RWPE1 (cell line): ENCODE results near the gene ABCA5.
A peak's percentile ranks its signal among the peaks of the same experiment; 100 is the strongest.

Source experiments
- CTCF ChIA-PET: fragments of 350-600 bp; sonication (Branson Sonifier 250); formaldehyde crosslinking; extraction: SDS; loops from one replicate; lab custom pipeline; 2021; lab: Yijun Ruan, JAX
- POLR2A ChIA-PET: fragments of 400-600 bp; formaldehyde crosslinking; extraction: SDS; loops from one replicate; lab custom pipeline; 2020; ENCODE audit warnings: antibody characterized with exemption; ENCODE audit not compliant: low non-redundant PET; lab: Yijun Ruan, JAX
- DNase-seq: peaks from one replicate; pipeline ENCODE4 v3.0.0; 2012; ENCODE audit warnings: low spot score
- H3K27ac ChIP-seq: fragments of 450-650 bp; 2 replicates; pipeline ENCODE4 v1.5.1; 2017
- TF ChIP-seq, protein P1 (sequence below): fragments of 450-650 bp; conservative IDR thresholded peaks from 2 replicates; pipeline ENCODE4 v1.5.1; 2017; ENCODE audit warnings: low read depth, mild to moderate bottlenecking

The ABCA5 gene

DNA sequence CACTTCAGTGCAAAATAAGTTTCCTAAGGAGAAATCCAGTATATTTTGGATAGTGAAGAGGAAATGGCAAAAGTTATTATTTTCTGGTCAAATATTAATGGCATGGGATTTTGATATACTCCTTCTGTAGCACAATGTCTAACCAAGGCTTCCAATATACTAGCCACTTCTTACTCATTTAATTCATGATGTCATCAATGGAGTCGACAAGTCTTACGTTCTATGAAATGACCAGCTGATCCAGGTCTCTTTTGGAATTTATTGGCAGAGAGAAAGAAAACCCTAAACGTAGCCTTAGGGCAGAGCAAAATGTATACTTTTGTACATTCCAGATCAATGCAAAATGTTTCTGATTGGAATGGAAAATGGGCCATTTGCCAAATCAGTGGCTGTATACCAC lies 90.0 kb downstream of the ABCA5 start:
- no peak for DNase-seq
- POLR2A ChIA-PET, result no interaction called here
- CTCF ChIA-PET, result interaction anchor here (1.0 kb wide), 1 partner anchor 10 kb away, joined by 4 read pairs; no protein-coding TSS in a partner anchor
- no peak overlapping the region for H3K27ac ChIP-seq
- TF ChIP-seq, protein P1, sequence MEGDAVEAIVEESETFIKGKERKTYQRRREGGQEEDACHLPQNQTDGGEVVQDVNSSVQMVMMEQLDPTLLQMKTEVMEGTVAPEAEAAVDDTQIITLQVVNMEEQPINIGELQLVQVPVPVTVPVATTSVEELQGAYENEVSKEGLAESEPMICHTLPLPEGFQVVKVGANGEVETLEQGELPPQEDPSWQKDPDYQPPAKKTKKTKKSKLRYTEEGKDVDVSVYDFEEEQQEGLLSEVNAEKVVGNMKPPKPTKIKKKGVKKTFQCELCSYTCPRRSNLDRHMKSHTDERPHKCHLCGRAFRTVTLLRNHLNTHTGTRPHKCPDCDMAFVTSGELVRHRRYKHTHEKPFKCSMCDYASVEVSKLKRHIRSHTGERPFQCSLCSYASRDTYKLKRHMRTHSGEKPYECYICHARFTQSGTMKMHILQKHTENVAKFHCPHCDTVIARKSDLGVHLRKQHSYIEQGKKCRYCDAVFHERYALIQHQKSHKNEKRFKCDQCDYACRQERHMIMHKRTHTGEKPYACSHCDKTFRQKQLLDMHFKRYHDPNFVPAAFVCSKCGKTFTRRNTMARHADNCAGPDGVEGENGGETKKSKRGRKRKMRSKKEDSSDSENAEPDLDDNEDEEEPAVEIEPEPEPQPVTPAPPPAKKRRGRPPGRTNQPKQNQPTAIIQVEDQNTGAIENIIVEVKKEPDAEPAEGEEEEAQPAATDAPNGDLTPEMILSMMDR, result no peak

DNA sequence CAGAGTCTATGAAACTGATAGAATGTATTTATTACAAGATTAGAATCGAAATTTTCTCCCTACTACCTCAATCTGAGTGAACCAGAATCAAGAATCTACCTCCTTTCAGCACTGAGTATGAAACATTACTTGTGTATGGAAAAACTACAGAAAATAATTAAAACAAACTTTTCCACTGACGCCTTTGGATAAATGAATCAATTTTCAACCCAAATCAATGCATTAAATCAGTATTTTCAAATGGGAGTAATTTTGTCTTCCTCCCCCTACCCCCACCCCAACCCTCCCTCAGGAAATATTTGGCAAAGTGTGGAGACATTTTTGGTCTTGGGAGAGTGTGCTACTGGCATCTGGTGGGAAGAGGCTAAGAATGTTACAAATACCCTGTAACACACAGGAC lies 90.5 kb downstream of the ABCA5 start:
- ChIA-PET POLR2A (no interaction called here), CTCF (interaction anchor here (0.7 kb wide), 1 partner anchor 91 kb away, joined by 4 read pairs; no protein-coding TSS in a partner anchor)
- DNase-seq, result no peak
- TF ChIP-seq, protein P1, result no peak
- no peak overlapping the region for H3K27ac ChIP-seq

GRCh38 chr17:69235338-69236058 lies 91.4 kb downstream of the ABCA5 start:
- H3K27ac ChIP-seq, result no peak overlapping the region
- DNase-seq, result peak; percentile 57
- TF ChIP-seq, protein P1, result peak; percentile 91
- ChIA-PET CTCF (interaction anchor here (0.6 to 0.7 kb wide), 7 partner anchors 8 to 1419 kb away, joined by 3 to 9 read pairs (median 4); no protein-coding TSS in a partner anchor), POLR2A (no interaction called here)

DNA sequence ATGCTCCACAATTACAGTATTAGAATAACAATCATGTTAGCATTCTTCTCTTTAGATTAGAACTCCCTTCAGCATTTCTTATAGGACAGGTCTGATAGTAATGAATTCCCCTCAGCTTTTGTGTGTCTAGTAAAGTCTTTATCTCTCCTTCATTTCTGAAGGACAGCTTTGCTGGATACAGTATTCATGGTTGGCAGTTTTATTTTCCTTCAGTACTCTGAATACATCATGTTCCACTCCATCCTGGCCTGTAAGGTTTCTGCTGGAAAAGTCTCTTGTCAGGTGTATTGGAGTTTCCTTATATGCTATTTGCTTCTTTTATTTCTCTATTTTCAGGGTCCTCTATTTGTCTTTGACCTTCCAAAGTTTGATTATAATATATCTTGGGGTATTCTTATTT lies 94.3 kb downstream of the ABCA5 start:
- ChIA-PET CTCF (no interaction called here), POLR2A (no interaction called here)
- H3K27ac ChIP-seq, result no peak overlapping the region
- TF ChIP-seq, protein P1, result no peak
- DNase-seq, result no peak

GRCh38 chr17:69231521-69231920 lies 95.4 kb downstream of the ABCA5 start:
- DNase-seq, result no peak
- no peak overlapping the region for H3K27ac ChIP-seq
- CTCF ChIA-PET, result interaction anchor here (0.6 to 0.7 kb wide), 2 partner anchors 16 to 121 kb away, joined by 3 read pairs; no protein-coding TSS in a partner anchor
- POLR2A ChIA-PET, result no interaction called here
- TF ChIP-seq, protein P1, result no peak

GRCh38 chr17:69230939-69231338 lies 96.0 kb downstream of the ABCA5 start:
- no peak overlapping the region for H3K27ac ChIP-seq
- TF ChIP-seq, protein P1, result no peak
- ChIA-PET CTCF (interaction anchor here (0.6 kb wide), 1 partner anchor 120 kb away, joined by 3 read pairs; no protein-coding TSS in a partner anchor), POLR2A (no interaction called here)
- no peak for DNase-seq
